ENCODE results near the gene NCOR1.
"Not testable (repeated sequence)": the region's sequence is repeated elsewhere in the genome, so short reads cannot be mapped to it uniquely, and the experiment has no call there.

The NCOR1 gene

DNA sequence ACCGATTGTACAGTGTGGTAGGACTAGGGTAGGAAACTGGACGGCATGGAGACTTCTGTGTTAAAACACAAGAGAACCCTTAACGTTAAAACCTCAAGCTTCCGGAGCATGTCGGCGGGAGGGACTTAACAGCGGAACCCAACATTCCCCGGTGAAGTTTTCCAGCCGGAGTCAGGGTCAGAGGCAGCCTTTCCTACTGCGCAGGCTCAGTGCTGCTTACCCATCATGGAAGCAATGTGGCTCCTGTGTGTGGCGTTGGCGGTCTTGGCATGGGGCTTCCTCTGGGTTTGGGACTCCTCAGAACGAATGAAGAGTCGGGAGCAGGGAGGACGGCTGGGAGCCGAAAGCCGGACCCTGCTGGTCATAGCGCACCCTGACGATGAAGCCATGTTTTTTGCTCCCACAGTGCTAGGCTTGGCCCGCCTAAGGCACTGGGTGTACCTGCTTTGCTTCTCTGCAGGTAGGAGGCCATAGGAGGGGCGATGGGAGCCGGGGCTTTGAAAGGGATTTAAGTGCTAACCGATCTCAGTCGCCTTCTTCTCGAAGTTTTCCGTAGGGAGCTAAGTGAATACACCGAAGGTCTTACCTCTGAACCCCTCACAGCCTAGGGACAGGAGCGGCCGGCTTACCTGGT lies 1.8 kb upstream of the NCOR1 start, which contains the start of gene PIGL:
TSS of gene PIGL (plus strand) at position 209 of the 634 bp plus-strand sequence. CDS start at position 226, 17 bp downstream.
- H3K9me3 ChIP-seq (ENCODE audit: control insufficient read depth, insufficient read depth, low read length), result no peaks in the 10 kb centered on the region
- H3K36me3 ChIP-seq (ENCODE audit: control insufficient read depth, low read length), result peaks cover 5% of the 10 kb centered on the region; the same call in 1 of the 2 replicates
- peaks cover 9% of the 10 kb centered on the region; the same call in 1 of the 2 replicates for H3F3A ChIP-seq (ENCODE audit: control insufficient read depth, insufficient read depth)
- H3K27me3 ChIP-seq (ENCODE audit: control insufficient read depth, low read length), result no peaks in the 10 kb centered on the region
- peaks cover 92% of the 10 kb centered on the region for H3K79me2 ChIP-seq (ENCODE audit: control insufficient read depth, low read length)
- peaks cover 38% of the 10 kb centered on the region for H3K4me1 ChIP-seq (ENCODE audit: control insufficient read depth, low read length)
- H3K9me2 ChIP-seq (replicated peaks; ENCODE audit: control insufficient read depth, low read length), result no peaks in the 10 kb centered on the region
- peak within 1 kb of the TSS; percentile 84 for H3K27ac ChIP-seq (ENCODE audit: low read depth, low read length)
- peaks cover 13% of the 10 kb centered on the region; the same call in 1 of the 2 replicates for H4K20me1 ChIP-seq (ENCODE audit: control insufficient read depth, insufficient read depth, low read depth, low read length)
- TF ChIP-seq EZH2phosphoT487 (IDR thresholded peaks at IDR 0.05; ENCODE audit: borderline replicate concordance, low read length) (no peak), CTCF (IDR thresholded peaks at IDR 0.05; ENCODE audit: low read depth, low read length, poor library complexity, severe bottlenecking) (no peak)
- H3K4me3 ChIP-seq (ENCODE audit: low read length), result peak within 1 kb of the TSS; percentile 98
- H3K4me2 ChIP-seq (ENCODE audit: low read length), result peak within 1 kb of the TSS; percentile 83

- Histone ChIP-seq H4K20me1 (ENCODE audit: control insufficient read depth, insufficient read depth, low read depth, low read length) (peaks cover 17% of the 10 kb centered on the region; the same call in 1 of the 2 replicates), H3K79me2 (ENCODE audit: control insufficient read depth, low read length) (peaks cover 96% of the 10 kb centered on the region), H3K4me1 (ENCODE audit: control insufficient read depth, low read length) (peaks cover 33% of the 10 kb centered on the region), H3K4me2 (ENCODE audit: low read length) (peak overlapping the region; percentile 83), H3K4me3 (ENCODE audit: low read length) (peak overlapping the region; percentile 98), H3K27ac (ENCODE audit: low read depth, low read length) (peak overlapping the region; percentile 84)
- H3K36me3 ChIP-seq (ENCODE audit: control insufficient read depth, low read length); H3K9me3 ChIP-seq (ENCODE audit: control insufficient read depth, insufficient read depth, low read length); H3K27me3 ChIP-seq (ENCODE audit: control insufficient read depth, low read length); H3F3A ChIP-seq (ENCODE audit: control insufficient read depth, insufficient read depth); H3K9me2 ChIP-seq (replicated peaks; ENCODE audit: control insufficient read depth, low read length): not testable (repeated sequence)
Observed at GRCh38 chr17:16216341-16217001, 1.1 kb upstream of the NCOR1 start.

- H3K4me2 ChIP-seq (ENCODE audit: low read length), result peak overlapping the region; percentile 83
- H4K20me1 ChIP-seq (ENCODE audit: control insufficient read depth, insufficient read depth, low read depth, low read length), result peaks cover 20% of the 10 kb centered on the region; the same call in 1 of the 2 replicates
- no peaks in the 10 kb centered on the region for H3K9me2 ChIP-seq (replicated peaks; ENCODE audit: control insufficient read depth, low read length)
- H3F3A ChIP-seq (ENCODE audit: control insufficient read depth, insufficient read depth), result peaks cover 9% of the 10 kb centered on the region; the same call in 1 of the 2 replicates
- peaks cover 97% of the 10 kb centered on the region for H3K79me2 ChIP-seq (ENCODE audit: control insufficient read depth, low read length)
- peak overlapping the region; percentile 84 for H3K27ac ChIP-seq (ENCODE audit: low read depth, low read length)
- H3K4me3 ChIP-seq (ENCODE audit: low read length), result peak overlapping the region; percentile 98
- TF ChIP-seq EZH2phosphoT487 (IDR thresholded peaks at IDR 0.05; ENCODE audit: borderline replicate concordance, low read length) (no peak), CTCF (IDR thresholded peaks at IDR 0.05; ENCODE audit: low read depth, low read length, poor library complexity, severe bottlenecking) (no peak)
- no peaks in the 10 kb centered on the region for H3K9me3 ChIP-seq (ENCODE audit: control insufficient read depth, insufficient read depth, low read length)
- peaks cover 33% of the 10 kb centered on the region for H3K4me1 ChIP-seq (ENCODE audit: control insufficient read depth, low read length)
- no peaks in the 10 kb centered on the region for H3K27me3 ChIP-seq (ENCODE audit: control insufficient read depth, low read length)
- H3K36me3 ChIP-seq (ENCODE audit: control insufficient read depth, low read length), result peaks cover 5% of the 10 kb centered on the region; the same call in 1 of the 2 replicates
Observed at GRCh38 chr17:16215965-16216316, 607 bp upstream of the NCOR1 start.

- Histone ChIP-seq H3K4me1 (ENCODE audit: control insufficient read depth, low read length) (peaks cover 33% of the 10 kb centered on the region), H3K9me3 (ENCODE audit: control insufficient read depth, insufficient read depth, low read length) (no peaks in the 10 kb centered on the region), H3K27ac (ENCODE audit: low read depth, low read length) (peak overlapping the region; percentile 84), H3K9me2 (replicated peaks; ENCODE audit: control insufficient read depth, low read length) (no peaks in the 10 kb centered on the region), H4K20me1 (ENCODE audit: control insufficient read depth, insufficient read depth, low read depth, low read length) (peaks cover 20% of the 10 kb centered on the region; the same call in 1 of the 2 replicates), H3K4me3 (ENCODE audit: low read length) (peak overlapping the region; percentile 98), H3K4me2 (ENCODE audit: low read length) (peak overlapping the region; percentile 83), H3K27me3 (ENCODE audit: control insufficient read depth, low read length) (no peaks in the 10 kb centered on the region), H3K79me2 (ENCODE audit: control insufficient read depth, low read length) (peaks cover 99% of the 10 kb centered on the region), H3F3A (ENCODE audit: control insufficient read depth, insufficient read depth) (peaks cover 9% of the 10 kb centered on the region; the same call in 1 of the 2 replicates), H3K36me3 (ENCODE audit: control insufficient read depth, low read length) (peaks cover 5% of the 10 kb centered on the region; the same call in 1 of the 2 replicates)
- TF ChIP-seq EZH2phosphoT487 (IDR thresholded peaks at IDR 0.05; ENCODE audit: borderline replicate concordance, low read length), result no peak
- TF ChIP-seq CTCF (IDR thresholded peaks at IDR 0.05; ENCODE audit: low read depth, low read length, poor library complexity, severe bottlenecking), result no peak
Observed at GRCh38 chr17:16215002-16215272, 397 bp downstream of the NCOR1 start.
